ENCODE results near the gene KRT84. TPM values are rescaled to one million over a fixed set of nuclear protein-coding genes. Genes with fewer than 3 reads are reported as not detected.

KRT84 gene
- polyA plus RNA-seq, 3 donors: not detected

GRCh38 chr12:52425466-52425865, 40.0 kb upstream of the KRT84 start:
- TF ChIP-seq, protein P1, sequence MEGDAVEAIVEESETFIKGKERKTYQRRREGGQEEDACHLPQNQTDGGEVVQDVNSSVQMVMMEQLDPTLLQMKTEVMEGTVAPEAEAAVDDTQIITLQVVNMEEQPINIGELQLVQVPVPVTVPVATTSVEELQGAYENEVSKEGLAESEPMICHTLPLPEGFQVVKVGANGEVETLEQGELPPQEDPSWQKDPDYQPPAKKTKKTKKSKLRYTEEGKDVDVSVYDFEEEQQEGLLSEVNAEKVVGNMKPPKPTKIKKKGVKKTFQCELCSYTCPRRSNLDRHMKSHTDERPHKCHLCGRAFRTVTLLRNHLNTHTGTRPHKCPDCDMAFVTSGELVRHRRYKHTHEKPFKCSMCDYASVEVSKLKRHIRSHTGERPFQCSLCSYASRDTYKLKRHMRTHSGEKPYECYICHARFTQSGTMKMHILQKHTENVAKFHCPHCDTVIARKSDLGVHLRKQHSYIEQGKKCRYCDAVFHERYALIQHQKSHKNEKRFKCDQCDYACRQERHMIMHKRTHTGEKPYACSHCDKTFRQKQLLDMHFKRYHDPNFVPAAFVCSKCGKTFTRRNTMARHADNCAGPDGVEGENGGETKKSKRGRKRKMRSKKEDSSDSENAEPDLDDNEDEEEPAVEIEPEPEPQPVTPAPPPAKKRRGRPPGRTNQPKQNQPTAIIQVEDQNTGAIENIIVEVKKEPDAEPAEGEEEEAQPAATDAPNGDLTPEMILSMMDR (IDR thresholded peaks at IDR 0.05): no peak
- Histone ChIP-seq H4K20me1 (ENCODE audit: insufficient read depth, low read length) (no peaks in the 10 kb centered on the region), H3K4me2 (replicated peaks; ENCODE audit: extremely low read depth, low read length, poor library complexity, severe bottlenecking) (no peak overlapping the region), H3K4me1 (ENCODE audit: control insufficient read depth in 1 of 2, insufficient read depth in 2 of 2, low read length in 2 of 2) (no peaks in the 10 kb centered on the region), H3K27ac (ENCODE audit: low read depth in 1 of 2, low read length in 2 of 2) (no peak overlapping the region), H3K79me2 (ENCODE audit: insufficient read depth, low read length) (no peaks in the 10 kb centered on the region), H3K27me3 (ENCODE audit: control insufficient read depth in 2 of 2, insufficient read depth in 2 of 2, low read length in 2 of 2) (no peaks in the 10 kb centered on the region), H3K4me3 (replicated peaks in 1 of 3; ENCODE audit: low read depth in 2 of 3, low read length in 3 of 3) (no peak overlapping the region), H3K9ac (ENCODE audit: insufficient read depth, low read length, poor library complexity, severe bottlenecking) (no peak overlapping the region), H2AFZ (ENCODE audit: insufficient read depth, low read depth, low read length, poor library complexity, severe bottlenecking) (no peak overlapping the region), H3K9me3 (replicated peaks in 1 of 2; ENCODE audit: control insufficient read depth in 1 of 2, insufficient read depth in 1 of 2, low read length in 2 of 2) (no peaks in the 10 kb centered on the region), H3K36me3 (replicated peaks in 1 of 2; ENCODE audit: control insufficient read depth in 1 of 2, insufficient read depth in 2 of 2, low read length in 2 of 2) (no peaks in the 10 kb centered on the region)
- Mint-ChIP-seq H3K27ac (no peak overlapping the region), H3K36me3 (no peaks in the 10 kb centered on the region), H3K4me1 (no peaks in the 10 kb centered on the region), H3K4me3 (no peak overlapping the region), H3K9me3 (no peaks in the 10 kb centered on the region), H3K27me3 (ENCODE audit: low read depth in 3 of 3) (peaks cover 9 to 15% (median 10%) of the 10 kb centered on the region in 3 donors)
- WGBS (ENCODE audit: insufficient coverage): 94% methylated on average over 2 of the region's 5 CpGs
- intact Hi-C loops (cut with micrococcal nuclease): no loop called here
- no peak for DNase-seq

- Histone ChIP-seq H3K27me3 (ENCODE audit: control insufficient read depth in 2 of 2, insufficient read depth in 2 of 2, low read length in 2 of 2) (no peaks in the 10 kb centered on the region), H3K27ac (ENCODE audit: low read depth in 1 of 2, low read length in 2 of 2) (no peak overlapping the region), H3K4me2 (replicated peaks; ENCODE audit: extremely low read depth, low read length, poor library complexity, severe bottlenecking) (no peak overlapping the region), H3K4me1 (ENCODE audit: control insufficient read depth in 1 of 2, insufficient read depth in 2 of 2, low read length in 2 of 2) (no peaks in the 10 kb centered on the region), H3K36me3 (replicated peaks in 1 of 2; ENCODE audit: control insufficient read depth in 1 of 2, insufficient read depth in 2 of 2, low read length in 2 of 2) (no peaks in the 10 kb centered on the region), H4K20me1 (ENCODE audit: insufficient read depth, low read length) (no peaks in the 10 kb centered on the region), H2AFZ (ENCODE audit: insufficient read depth, low read depth, low read length, poor library complexity, severe bottlenecking) (no peak overlapping the region), H3K9me3 (replicated peaks in 1 of 2; ENCODE audit: control insufficient read depth in 1 of 2, insufficient read depth in 1 of 2, low read length in 2 of 2) (no peaks in the 10 kb centered on the region), H3K79me2 (ENCODE audit: insufficient read depth, low read length) (no peaks in the 10 kb centered on the region), H3K4me3 (replicated peaks in 1 of 3; ENCODE audit: low read depth in 2 of 3, low read length in 3 of 3) (no peak overlapping the region), H3K9ac (ENCODE audit: insufficient read depth, low read length, poor library complexity, severe bottlenecking) (no peak overlapping the region)
- no peak overlapping the region for H3K4me3 Mint-ChIP-seq
- TF ChIP-seq, protein P1 (IDR thresholded peaks at IDR 0.05): no peak
- peaks cover 9 to 14% (median 13%) of the 10 kb centered on the region in 3 donors for H3K27me3 Mint-ChIP-seq (ENCODE audit: low read depth in 3 of 3)
- no peaks in the 10 kb centered on the region for H3K4me1 Mint-ChIP-seq
- H3K27ac Mint-ChIP-seq: peak overlapping the region in 2 of 7 donors; percentile 39 to 70
- intact Hi-C loops (cut with micrococcal nuclease): no loop called here
- 89% methylated on average over 9 of the region's 11 CpGs for WGBS (ENCODE audit: insufficient coverage)
- no peaks in the 10 kb centered on the region for H3K36me3 Mint-ChIP-seq
- H3K9me3 Mint-ChIP-seq: no peaks in the 10 kb centered on the region
- DNase-seq: no peak
Measured at GRCh38 chr12:52423661-52424500, 38.4 kb upstream of the KRT84 start.

Data from CD14-positive monocyte (primary cell).